GM18502 (cell line): Measurements from ENCODE around the gene RENBP.

Experiments used
- ATAC-seq: cut with Tn5 transposase; IDR thresholded peaks from one replicate; pipeline ENCODE4 v1.9.1; 2021; ENCODE audit warnings: mild to moderate bottlenecking; ENCODE audit not compliant: unreplicated experiment, poor library complexity

Gene RENBP

GRCh38 chrX:153956044-153956907, 11.8 kb upstream of the RENBP start:
- ATAC-seq = no peak

- no peak for ATAC-seq
These were observed 10.8 kb upstream of the RENBP start for GRCh38 chrX:153955228-153955732.

- no peak for ATAC-seq
These were observed 10.2 kb upstream of the RENBP start for GRCh38 chrX:153954558-153955227.

GRCh38 chrX:153953892-153954557, 9.6 kb upstream of the RENBP start:
- ATAC-seq = no peak

- peak; percentile 71 for ATAC-seq
These were observed 8.9 kb upstream of the RENBP start for GRCh38 chrX:153953342-153953830.

- ATAC-seq = no peak
These were observed 8.1 kb upstream of the RENBP start for GRCh38 chrX:153952373-153953026.

GRCh38 chrX:153951683-153952372, 7.4 kb upstream of the RENBP start:
- ATAC-seq = no peak

GRCh38 chrX:153950127-153950526, 5.7 kb upstream of the RENBP start:
- ATAC-seq = no peak

- ATAC-seq = no peak
These were observed 4.7 kb upstream of the RENBP start for GRCh38 chrX:153948847-153949805.

- ATAC-seq = no peak
These were observed 3.6 kb upstream of the RENBP start for GRCh38 chrX:153948002-153948466.

- ATAC-seq = peak; percentile 85
These were observed 2.7 kb upstream of the RENBP start for GRCh38 chrX:153947009-153947769.

- ATAC-seq = no peak
These were observed 1.8 kb upstream of the RENBP start for GRCh38 chrX:153945956-153946943.

GRCh38 chrX:153944800-153945150, 332 bp upstream of the RENBP start:
- ATAC-seq = no peak

GRCh38 chrX:153941336-153942252, 2.8 kb downstream of the RENBP start:
- no peak for ATAC-seq

- ATAC-seq = no peak
These were observed 4.9 kb downstream of the RENBP start for GRCh38 chrX:153939573-153939972.
